ENCODE data around the gene GRIK4.

GRIK4 gene

DNA sequence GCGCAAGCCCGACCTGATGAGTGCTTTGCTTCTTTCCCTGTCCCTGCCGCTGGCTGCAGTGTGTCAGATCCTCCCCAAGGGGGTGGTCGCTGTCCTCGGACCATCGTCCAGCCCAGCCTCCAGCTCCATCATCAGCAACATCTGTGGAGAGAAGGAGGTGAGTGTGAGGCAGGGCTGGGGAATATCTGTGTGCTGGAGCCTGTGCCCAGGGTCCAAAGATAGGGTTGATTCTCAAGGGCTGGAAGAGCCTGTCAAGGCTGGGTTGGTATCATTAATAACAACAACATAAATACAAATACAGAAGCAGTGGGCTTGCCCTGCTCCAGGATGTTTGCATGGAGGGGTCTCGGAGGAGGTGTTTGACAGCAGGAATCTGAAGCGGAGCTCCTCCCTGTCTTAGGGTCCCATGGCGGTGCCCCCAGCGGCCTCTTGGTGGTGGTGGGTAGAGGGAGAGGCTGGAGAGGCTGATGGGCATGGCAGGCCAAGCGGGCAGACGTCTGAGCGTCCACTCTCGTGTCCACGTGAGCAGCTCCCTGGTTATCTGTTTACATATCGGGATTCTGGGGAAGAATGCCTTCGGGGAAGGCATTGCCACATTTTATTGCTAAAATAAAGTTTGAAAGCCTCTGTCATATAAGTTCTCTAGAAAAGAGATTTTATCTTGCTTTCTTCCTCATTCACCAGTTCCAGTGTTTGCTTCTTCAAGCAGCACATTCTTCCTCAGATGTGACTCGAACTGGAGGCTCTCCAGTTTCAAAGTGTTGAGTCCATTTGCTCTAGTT, 304.0 kb downstream of the GRIK4 start:
- no peak for DNase-seq (ENCODE audit: low read depth)
- TF ChIP-seq CTCF (conservative IDR thresholded peaks at IDR 0.05; ENCODE audit: low read depth, low read length) = peak; percentile 2
- H3K4me3 ChIP-seq (ENCODE audit: low read depth, low read length) = no peak overlapping the region

DNA sequence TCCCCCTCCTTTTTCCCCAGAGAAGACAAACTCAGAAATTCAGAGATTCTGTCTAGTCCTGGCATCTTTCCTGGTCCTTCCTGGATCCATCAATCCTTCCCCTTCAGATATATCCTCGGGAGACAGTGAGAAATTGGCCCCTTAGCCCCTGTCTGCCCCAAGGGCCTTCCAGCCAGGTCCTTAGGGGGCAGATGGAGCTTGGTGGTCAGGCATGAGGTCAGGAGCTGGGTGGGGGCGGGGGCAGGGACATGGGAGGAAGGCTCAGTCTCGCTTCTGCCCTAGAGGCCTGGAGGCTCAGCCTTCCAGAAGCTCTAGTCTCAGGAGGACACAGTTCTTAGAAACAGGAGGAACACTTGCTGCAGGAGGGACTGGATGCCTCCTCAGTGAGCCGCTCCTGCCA, 304.6 kb downstream of the GRIK4 start:
- no peak for DNase-seq (ENCODE audit: low read depth)
- no peak for TF ChIP-seq CTCF (conservative IDR thresholded peaks at IDR 0.05; ENCODE audit: low read depth, low read length)
- H3K4me3 ChIP-seq (ENCODE audit: low read depth, low read length) = no peak overlapping the region

- no peak for DNase-seq (ENCODE audit: low read depth)
- no peak for TF ChIP-seq CTCF (conservative IDR thresholded peaks at IDR 0.05; ENCODE audit: low read depth, low read length)
- H3K4me3 ChIP-seq (ENCODE audit: low read depth, low read length) = no peak overlapping the region
Observed at GRCh38 chr11:120816711-120817110, 305.2 kb downstream of the GRIK4 start.

DNA sequence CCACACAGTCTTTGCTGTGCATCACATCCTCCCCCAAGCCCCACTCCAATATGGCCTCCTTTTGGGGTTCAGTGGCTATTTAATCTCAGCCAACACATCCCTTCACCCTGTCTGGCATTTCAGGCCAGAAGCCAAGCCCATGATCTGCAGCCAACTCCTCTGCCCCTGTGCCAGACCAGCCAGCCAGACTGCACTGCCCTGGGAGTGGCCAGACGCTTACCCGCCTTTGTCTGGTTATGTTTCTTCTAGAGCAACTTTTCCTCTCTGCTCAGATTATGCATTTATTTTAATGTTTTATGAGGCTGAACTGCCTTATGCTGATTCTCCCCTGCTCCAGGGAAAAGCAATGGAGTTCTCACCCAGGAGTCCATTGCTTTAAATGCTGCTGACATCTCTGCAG, 305.6 kb downstream of the GRIK4 start:
- no peak overlapping the region for H3K4me3 ChIP-seq (ENCODE audit: low read depth, low read length)
- no peak for DNase-seq (ENCODE audit: low read depth)
- no peak for TF ChIP-seq CTCF (conservative IDR thresholded peaks at IDR 0.05; ENCODE audit: low read depth, low read length)

GRCh38 chr11:120818097-120818496, 306.5 kb downstream of the GRIK4 start:
- H3K4me3 ChIP-seq (ENCODE audit: low read depth, low read length) = no peak overlapping the region
- no peak for DNase-seq (ENCODE audit: low read depth)
- TF ChIP-seq CTCF (conservative IDR thresholded peaks at IDR 0.05; ENCODE audit: low read depth, low read length) = no peak

- TF ChIP-seq CTCF (conservative IDR thresholded peaks at IDR 0.05; ENCODE audit: low read depth, low read length) = no peak
- no peak for DNase-seq (ENCODE audit: low read depth)
- H3K4me3 ChIP-seq (ENCODE audit: low read depth, low read length) = no peak overlapping the region
Observed at GRCh38 chr11:120819003-120819402, 307.5 kb downstream of the GRIK4 start.

Data from choroid plexus epithelial cell (primary cell).